ENCODE results near the gene NKX2-2.
A peak's percentile ranks its signal among the peaks of the same experiment; 100 is the strongest.

NKX2-2 gene

GRCh38 chr20:21517566-21518277 lies 3.9 kb upstream of the NKX2-2 start:
- Histone ChIP-seq H3K4me3 (no peak overlapping the region), H3K9me3 (no peaks in the 10 kb centered on the region), H3K36me3 (replicated peaks) (no peaks in the 10 kb centered on the region), H3K27me3 (ENCODE audit: low read depth) (peaks cover 29% of the 10 kb centered on the region), H3K4me1 (peaks cover 11% of the 10 kb centered on the region)
- in situ Hi-C loops (cut with MboI; ENCODE audit: low sequenced_read_pairs) = loop anchor here (25.0 kb wide), 1 partner anchor 1845 kb away; the partner anchor contains the start of genes GZF1 and NXT1
- no peak for DNase-seq (ENCODE audit: low spot score in 2 of 2)

GRCh38 chr20:21516861-21517565 lies 3.1 kb upstream of the NKX2-2 start:
- in situ Hi-C loops (cut with MboI; ENCODE audit: low sequenced_read_pairs) = loop anchor here (25.0 kb wide), 1 partner anchor 1845 kb away; the partner anchor contains the start of genes GZF1 and NXT1

DNA sequence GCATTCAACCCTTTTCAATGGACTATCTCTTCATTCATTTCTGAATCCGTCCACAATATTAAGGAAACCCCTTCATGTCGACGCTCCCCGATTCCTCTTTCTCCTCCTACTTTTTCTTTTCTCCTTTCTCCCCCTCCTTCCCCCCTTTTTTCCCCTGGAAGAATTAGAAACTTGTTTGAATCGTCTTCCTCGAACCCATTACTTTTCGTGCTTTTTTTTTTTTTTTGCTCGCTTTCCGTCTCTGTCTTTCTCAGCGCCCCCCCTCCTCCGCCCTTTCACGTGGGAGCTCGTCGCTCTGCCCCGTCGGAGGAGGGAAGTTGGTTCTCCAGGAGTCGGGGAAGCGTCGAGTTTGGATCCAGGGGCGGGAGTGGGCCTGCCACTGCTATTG lies 2.3 kb upstream of the NKX2-2 start:
- H3K4me1 ChIP-seq = peaks cover 11% of the 10 kb centered on the region
- no peak overlapping the region for H3K4me3 ChIP-seq
- no peak for DNase-seq (ENCODE audit: low spot score in 2 of 2)
- peaks cover 9% of the 10 kb centered on the region for H3K36me3 ChIP-seq (replicated peaks)
- no peaks in the 10 kb centered on the region for H3K9me3 ChIP-seq
- peaks cover 18% of the 10 kb centered on the region for H3K27me3 ChIP-seq (ENCODE audit: low read depth)
- in situ Hi-C loops (cut with MboI; ENCODE audit: low sequenced_read_pairs) = loop anchor here (25.0 kb wide), 1 partner anchor 1846 kb away; the partner anchor contains the start of genes GZF1 and NXT1

More at GRCh38 chr20:21516861-21517565, 3.1 kb upstream of the NKX2-2 start:
- H3K27me3 ChIP-seq (ENCODE audit: low read depth) = peaks cover 26% of the 10 kb centered on the region
- no peak overlapping the region for H3K4me3 ChIP-seq
- H3K36me3 ChIP-seq (replicated peaks) = peaks cover 1% of the 10 kb centered on the region
- DNase-seq (ENCODE audit: low spot score in 2 of 2) = no peak
- H3K4me1 ChIP-seq = peaks cover 11% of the 10 kb centered on the region
- H3K9me3 ChIP-seq = no peaks in the 10 kb centered on the region

GRCh38 chr20:21515300-21516179 lies 1.7 kb upstream of the NKX2-2 start:
- in situ Hi-C loops (cut with MboI; ENCODE audit: low sequenced_read_pairs) = loop anchor here (25.0 kb wide), 1 partner anchor 1847 kb away; the partner anchor contains the start of genes GZF1 and NXT1
- H3K4me3 ChIP-seq = peak overlapping the region; percentile 61
- peak; percentile 58 to 72 for DNase-seq (ENCODE audit: low spot score in 2 of 2)
- peaks cover 9% of the 10 kb centered on the region for H3K36me3 ChIP-seq (replicated peaks)
- peaks cover 12% of the 10 kb centered on the region for H3K27me3 ChIP-seq (ENCODE audit: low read depth)
- no peaks in the 10 kb centered on the region for H3K9me3 ChIP-seq
- H3K4me1 ChIP-seq = peaks cover 11% of the 10 kb centered on the region

DNA sequence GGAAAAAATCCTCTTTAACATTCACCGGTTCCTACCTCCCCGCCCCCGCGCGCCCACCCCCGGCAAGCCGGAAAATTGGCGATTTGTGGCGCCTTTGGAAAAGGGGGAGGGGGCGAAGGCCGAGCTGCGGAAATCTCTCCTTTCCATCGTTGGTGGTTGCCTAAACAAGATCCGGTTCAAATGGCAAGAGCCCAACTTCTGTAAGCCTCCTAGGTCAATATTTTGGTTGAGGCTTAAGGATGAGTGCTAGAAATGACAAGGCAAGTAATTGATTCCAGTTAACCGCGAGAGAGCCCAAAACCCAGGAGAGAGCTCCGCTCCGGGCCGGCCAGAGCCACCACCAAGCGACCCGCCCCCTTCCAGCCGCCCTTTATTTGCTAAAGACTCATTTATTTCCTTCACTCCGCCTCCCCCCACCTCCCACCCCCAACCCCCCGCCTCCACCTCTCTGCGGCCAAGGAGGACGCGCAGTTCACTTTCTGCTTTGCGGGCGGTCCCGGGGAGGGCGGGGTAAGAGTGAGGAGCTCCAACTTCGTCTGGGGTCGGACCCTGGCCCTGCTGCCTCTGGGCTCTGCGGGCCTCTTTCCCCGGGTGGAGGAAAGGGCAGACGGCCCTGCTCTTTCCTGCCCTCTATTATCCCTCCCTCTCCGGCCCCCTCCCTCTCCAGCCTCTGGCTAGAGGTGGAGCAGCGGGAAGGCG lies 838 bp upstream of the NKX2-2 start:
- peak; percentile 73 to 90 for DNase-seq (ENCODE audit: low spot score in 2 of 2)
- peaks cover 6% of the 10 kb centered on the region for H3K27me3 ChIP-seq (ENCODE audit: low read depth)
- peaks cover 9% of the 10 kb centered on the region for H3K36me3 ChIP-seq (replicated peaks)
- in situ Hi-C loops (cut with MboI; ENCODE audit: low sequenced_read_pairs) = loop anchor here (5.0 to 25.0 kb wide), 2 partner anchors 58 to 1848 kb away; partner anchors contain the start of genes GZF1 and NXT1
- peaks cover 11% of the 10 kb centered on the region for H3K4me1 ChIP-seq
- peak overlapping the region; percentile 61 for H3K4me3 ChIP-seq
- no peaks in the 10 kb centered on the region for H3K9me3 ChIP-seq

- Histone ChIP-seq H3K4me1 (peaks cover 5% of the 10 kb centered on the region; the same call in 1 of the 2 replicates), H3K27me3 (ENCODE audit: low read depth) (no peaks in the 10 kb centered on the region), H3K36me3 (replicated peaks) (peaks cover 9% of the 10 kb centered on the region), H3K4me3 (peak overlapping the region; percentile 61), H3K9me3 (no peaks in the 10 kb centered on the region)
- DNase-seq (ENCODE audit: low spot score in 2 of 2) = no peak
- in situ Hi-C loops (cut with MboI; ENCODE audit: low sequenced_read_pairs) = loop anchor here (5.0 to 25.0 kb wide), 2 partner anchors 59 to 1849 kb away; partner anchors contain the start of genes GZF1 and NXT1
Observed at GRCh38 chr20:21513181-21513663, 642 bp downstream of the NKX2-2 start.

GRCh38 chr20:21512634-21513180 lies 1.2 kb downstream of the NKX2-2 start:
- Histone ChIP-seq H3K4me1 (peaks cover 5% of the 10 kb centered on the region; the same call in 1 of the 2 replicates), H3K4me3 (peak overlapping the region; percentile 61), H3K36me3 (replicated peaks) (peaks cover 11% of the 10 kb centered on the region), H3K27me3 (ENCODE audit: low read depth) (no peaks in the 10 kb centered on the region), H3K9me3 (no peaks in the 10 kb centered on the region)
- in situ Hi-C loops (cut with MboI; ENCODE audit: low sequenced_read_pairs) = loop anchor here (5.0 to 25.0 kb wide), 2 partner anchors 60 to 1850 kb away; partner anchors contain the start of genes GZF1 and NXT1
- no peak for DNase-seq (ENCODE audit: low spot score in 2 of 2)

GRCh38 chr20:21511850-21512633 lies 1.8 kb downstream of the NKX2-2 start:
- no peaks in the 10 kb centered on the region for H3K27me3 ChIP-seq (ENCODE audit: low read depth)
- in situ Hi-C loops (cut with MboI; ENCODE audit: low sequenced_read_pairs) = loop anchor here (5.0 to 25.0 kb wide), 2 partner anchors 60 to 1850 kb away; partner anchors contain the start of genes GZF1 and NXT1

DNA sequence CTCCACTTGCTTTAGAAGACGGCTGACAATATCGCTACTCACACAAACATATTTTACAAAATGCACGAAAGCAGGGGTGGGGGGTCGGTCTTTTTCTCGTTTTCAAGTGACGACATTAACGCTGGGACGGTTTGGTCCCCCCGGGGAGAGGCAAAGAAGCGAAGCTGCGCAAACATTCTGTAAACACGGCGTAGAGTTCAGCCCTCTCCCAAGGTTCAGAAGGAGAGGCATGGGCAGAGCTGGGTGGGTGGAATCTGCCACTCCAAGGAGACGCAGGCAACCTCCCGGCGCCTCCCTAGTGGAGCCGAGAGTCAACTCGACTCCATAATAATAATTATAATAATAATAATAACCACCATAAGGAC lies 2.4 kb downstream of the NKX2-2 start:
- peaks cover 11% of the 10 kb centered on the region for H3K36me3 ChIP-seq (replicated peaks)
- H3K27me3 ChIP-seq (ENCODE audit: low read depth) = no peaks in the 10 kb centered on the region
- H3K4me3 ChIP-seq = peak overlapping the region; percentile 61

More at GRCh38 chr20:21511850-21512633, 1.8 kb downstream of the NKX2-2 start:
- H3K36me3 ChIP-seq (replicated peaks) = peaks cover 11% of the 10 kb centered on the region
- H3K9me3 ChIP-seq = no peaks in the 10 kb centered on the region
- peak in 1 of 2 experiments; percentile 56 for DNase-seq (ENCODE audit: low spot score in 2 of 2)
- peak overlapping the region; percentile 61 for H3K4me3 ChIP-seq
- H3K4me1 ChIP-seq = peaks cover 7% of the 10 kb centered on the region; the same call in 1 of the 2 replicates

GRCh38 chr20:21510414-21511384 lies 3.2 kb downstream of the NKX2-2 start:
- no peaks in the 10 kb centered on the region for H3K27me3 ChIP-seq (ENCODE audit: low read depth)
- in situ Hi-C loops (cut with MboI; ENCODE audit: low sequenced_read_pairs) = loop anchor here (5.0 to 25.0 kb wide), 2 partner anchors 62 to 1852 kb away; partner anchors contain the start of genes GZF1 and NXT1
- no peaks in the 10 kb centered on the region for H3K9me3 ChIP-seq
- peaks cover 11% of the 10 kb centered on the region for H3K36me3 ChIP-seq (replicated peaks)
- peak overlapping the region; percentile 61 for H3K4me3 ChIP-seq
- peaks cover 12% of the 10 kb centered on the region for H3K4me1 ChIP-seq
- DNase-seq (ENCODE audit: low spot score in 2 of 2) = peak in 1 of 2 experiments; percentile 59

More for the DNA sequence above, 2.4 kb downstream of the NKX2-2 start:
- no peak for DNase-seq (ENCODE audit: low spot score in 2 of 2)
- Histone ChIP-seq H3K4me1 (peaks cover 12% of the 10 kb centered on the region), H3K9me3 (no peaks in the 10 kb centered on the region)
- in situ Hi-C loops (cut with MboI; ENCODE audit: low sequenced_read_pairs) = loop anchor here (5.0 to 25.0 kb wide), 2 partner anchors 61 to 1851 kb away; partner anchors contain the start of genes GZF1 and NXT1

Measured in HAP-1 (cell line).